B cell (primary cell): ENCODE data around the gene KDM1B.

ENCODE experiments used
- EZH2 ChIP-seq: IDR thresholded peaks from 2 replicates; pipeline ENCODE4 v1.6.1; 2012; ENCODE audit warnings: borderline replicate concordance, low read depth, mild to moderate bottlenecking, moderate library complexity, low read length; ENCODE audit not compliant: insufficient read depth, poor library complexity, severe bottlenecking
- TF ChIP-seq, protein P1 (sequence below): fragments of 200-600 bp; IDR thresholded peaks from one replicate; pipeline ENCODE4 v1.8.0; 2022; ENCODE audit warnings: antibody characterized with exemption, mild to moderate bottlenecking

DNA sequence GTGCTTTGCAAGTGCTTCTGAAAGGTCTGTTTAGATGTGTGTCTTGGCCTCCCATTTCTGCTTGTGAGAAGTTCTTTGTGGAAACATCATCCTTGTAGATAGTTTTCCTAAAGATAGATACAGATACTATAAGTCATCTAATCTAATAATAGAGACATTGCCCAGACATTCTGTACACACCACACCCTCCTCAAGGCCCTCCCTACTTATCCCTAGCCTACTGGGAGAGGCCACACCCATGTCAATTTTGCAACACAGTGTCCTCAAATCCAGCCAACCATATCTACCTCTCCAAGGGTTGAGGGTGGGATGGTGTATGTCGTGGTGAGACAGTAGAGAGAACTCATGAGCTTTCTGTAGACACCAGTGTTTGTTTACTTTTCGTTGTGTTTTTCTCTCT is 6.2 kb downstream of the KDM1B start:
- TF ChIP-seq, protein P1, sequence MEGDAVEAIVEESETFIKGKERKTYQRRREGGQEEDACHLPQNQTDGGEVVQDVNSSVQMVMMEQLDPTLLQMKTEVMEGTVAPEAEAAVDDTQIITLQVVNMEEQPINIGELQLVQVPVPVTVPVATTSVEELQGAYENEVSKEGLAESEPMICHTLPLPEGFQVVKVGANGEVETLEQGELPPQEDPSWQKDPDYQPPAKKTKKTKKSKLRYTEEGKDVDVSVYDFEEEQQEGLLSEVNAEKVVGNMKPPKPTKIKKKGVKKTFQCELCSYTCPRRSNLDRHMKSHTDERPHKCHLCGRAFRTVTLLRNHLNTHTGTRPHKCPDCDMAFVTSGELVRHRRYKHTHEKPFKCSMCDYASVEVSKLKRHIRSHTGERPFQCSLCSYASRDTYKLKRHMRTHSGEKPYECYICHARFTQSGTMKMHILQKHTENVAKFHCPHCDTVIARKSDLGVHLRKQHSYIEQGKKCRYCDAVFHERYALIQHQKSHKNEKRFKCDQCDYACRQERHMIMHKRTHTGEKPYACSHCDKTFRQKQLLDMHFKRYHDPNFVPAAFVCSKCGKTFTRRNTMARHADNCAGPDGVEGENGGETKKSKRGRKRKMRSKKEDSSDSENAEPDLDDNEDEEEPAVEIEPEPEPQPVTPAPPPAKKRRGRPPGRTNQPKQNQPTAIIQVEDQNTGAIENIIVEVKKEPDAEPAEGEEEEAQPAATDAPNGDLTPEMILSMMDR: no peak
- TF ChIP-seq EZH2: no peak
